ENCODE data around the gene SPG21.
"Not testable (repeated sequence)": the region's sequence is repeated elsewhere in the genome, so short reads cannot be mapped to it uniquely, and the experiment has no call there.

Gene SPG21

DNA sequence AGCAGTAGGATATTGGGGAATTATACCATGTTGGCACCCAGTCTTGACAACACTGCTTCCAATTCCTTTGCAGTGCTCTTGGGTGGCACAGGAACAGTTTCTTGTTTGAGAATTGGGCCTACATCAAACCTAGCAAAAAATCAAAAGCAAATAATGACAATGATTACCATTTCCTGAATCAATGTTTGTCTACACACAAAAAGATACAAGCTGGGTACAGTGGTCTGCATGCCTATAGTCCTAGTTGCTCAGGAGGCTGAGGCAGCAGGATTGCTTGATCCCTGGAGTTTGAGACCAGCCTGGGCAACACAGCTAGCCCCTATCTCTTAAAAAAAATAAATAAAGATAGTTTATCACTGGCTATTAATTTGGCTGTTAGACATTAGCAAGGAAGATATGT lies 31.8 kb upstream of the SPG21 start:
- in situ Hi-C loops (cut with MboI; ENCODE audit: low sequenced_read_pairs, unreplicated experiment) = no loop called here
- DNase-seq (ENCODE audit: low spot score) = no peak

DNA sequence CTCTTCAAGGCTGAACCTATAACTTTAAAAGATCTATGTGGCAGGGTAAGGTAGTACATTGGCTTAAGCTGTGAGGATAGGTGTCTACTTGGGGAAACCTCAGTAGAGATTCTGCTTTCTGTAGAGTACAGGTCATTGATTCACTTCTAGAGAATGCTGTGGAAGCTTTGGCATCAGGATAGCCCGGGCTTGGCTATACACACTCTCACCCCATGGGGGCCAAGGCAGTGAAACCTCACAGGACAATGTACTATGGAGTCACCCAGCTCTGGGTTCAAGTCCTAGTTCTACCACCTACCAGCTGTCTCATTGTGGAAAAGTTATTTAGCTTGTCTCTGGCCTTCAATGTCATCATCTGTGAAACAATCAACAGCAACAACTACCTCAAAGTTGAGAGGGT lies 30.7 kb upstream of the SPG21 start:
- TF ChIP-seq, protein P1, sequence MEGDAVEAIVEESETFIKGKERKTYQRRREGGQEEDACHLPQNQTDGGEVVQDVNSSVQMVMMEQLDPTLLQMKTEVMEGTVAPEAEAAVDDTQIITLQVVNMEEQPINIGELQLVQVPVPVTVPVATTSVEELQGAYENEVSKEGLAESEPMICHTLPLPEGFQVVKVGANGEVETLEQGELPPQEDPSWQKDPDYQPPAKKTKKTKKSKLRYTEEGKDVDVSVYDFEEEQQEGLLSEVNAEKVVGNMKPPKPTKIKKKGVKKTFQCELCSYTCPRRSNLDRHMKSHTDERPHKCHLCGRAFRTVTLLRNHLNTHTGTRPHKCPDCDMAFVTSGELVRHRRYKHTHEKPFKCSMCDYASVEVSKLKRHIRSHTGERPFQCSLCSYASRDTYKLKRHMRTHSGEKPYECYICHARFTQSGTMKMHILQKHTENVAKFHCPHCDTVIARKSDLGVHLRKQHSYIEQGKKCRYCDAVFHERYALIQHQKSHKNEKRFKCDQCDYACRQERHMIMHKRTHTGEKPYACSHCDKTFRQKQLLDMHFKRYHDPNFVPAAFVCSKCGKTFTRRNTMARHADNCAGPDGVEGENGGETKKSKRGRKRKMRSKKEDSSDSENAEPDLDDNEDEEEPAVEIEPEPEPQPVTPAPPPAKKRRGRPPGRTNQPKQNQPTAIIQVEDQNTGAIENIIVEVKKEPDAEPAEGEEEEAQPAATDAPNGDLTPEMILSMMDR (IDR thresholded peaks at IDR 0.05; ENCODE audit: borderline replicate concordance, control extremely low read depth, extremely low read depth, insufficient read depth, missing control alignments) = no peak
- in situ Hi-C loops (cut with MboI; ENCODE audit: low sequenced_read_pairs, unreplicated experiment) = no loop called here
- DNase-seq (ENCODE audit: low spot score) = no peak

More for the DNA sequence above, 31.8 kb upstream of the SPG21 start:
- TF ChIP-seq, protein P1 (IDR thresholded peaks at IDR 0.05; ENCODE audit: borderline replicate concordance, control extremely low read depth, extremely low read depth, insufficient read depth, missing control alignments) = no peak

DNA sequence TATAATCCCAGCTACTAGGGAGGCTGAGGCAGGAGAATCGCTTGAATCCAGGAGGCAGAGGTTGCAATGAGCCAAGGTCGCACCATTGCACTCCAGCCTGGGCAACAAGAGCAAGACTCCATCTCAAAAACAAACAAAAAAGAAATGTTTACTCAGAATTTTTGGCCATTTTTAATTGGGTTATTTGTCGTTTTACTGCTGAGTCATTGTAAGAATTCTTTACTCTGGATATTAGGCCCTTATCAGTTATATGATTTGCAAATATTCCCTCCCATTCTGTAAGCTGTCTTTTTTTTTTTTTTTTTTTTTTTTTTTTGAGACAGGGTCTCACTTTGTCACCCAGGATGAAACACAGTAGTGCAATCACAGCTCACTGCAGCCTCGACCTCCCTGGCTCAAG lies 21.5 kb upstream of the SPG21 start:
- in situ Hi-C loops (cut with MboI; ENCODE audit: low sequenced_read_pairs, unreplicated experiment); DNase-seq (ENCODE audit: low spot score): not testable (repeated sequence)

DNA sequence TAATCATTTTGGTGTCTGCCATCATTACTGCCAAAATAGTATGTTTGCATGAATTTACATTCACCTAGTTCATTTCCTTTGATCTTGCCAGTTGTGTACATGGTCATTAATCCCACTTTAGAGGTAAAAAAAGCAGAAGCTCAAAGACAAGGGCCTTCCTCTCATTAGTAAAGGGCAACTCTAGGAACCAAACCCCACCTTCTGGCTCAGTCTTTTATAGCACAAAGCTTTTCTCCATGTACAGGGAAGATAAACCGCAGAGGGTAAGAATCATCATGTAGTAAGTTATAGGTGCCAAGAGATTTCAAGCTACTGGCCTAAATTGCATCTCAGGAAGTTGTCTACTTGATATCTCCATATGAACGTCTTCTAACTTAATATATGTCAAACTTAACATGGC lies 19.3 kb upstream of the SPG21 start:
- DNase-seq (ENCODE audit: low spot score) = peak; percentile 25
- in situ Hi-C loops (cut with MboI; ENCODE audit: low sequenced_read_pairs, unreplicated experiment) = no loop called here
- TF ChIP-seq, protein P1 (IDR thresholded peaks at IDR 0.05; ENCODE audit: borderline replicate concordance, control extremely low read depth, extremely low read depth, insufficient read depth, missing control alignments) = peak; percentile 22

DNA sequence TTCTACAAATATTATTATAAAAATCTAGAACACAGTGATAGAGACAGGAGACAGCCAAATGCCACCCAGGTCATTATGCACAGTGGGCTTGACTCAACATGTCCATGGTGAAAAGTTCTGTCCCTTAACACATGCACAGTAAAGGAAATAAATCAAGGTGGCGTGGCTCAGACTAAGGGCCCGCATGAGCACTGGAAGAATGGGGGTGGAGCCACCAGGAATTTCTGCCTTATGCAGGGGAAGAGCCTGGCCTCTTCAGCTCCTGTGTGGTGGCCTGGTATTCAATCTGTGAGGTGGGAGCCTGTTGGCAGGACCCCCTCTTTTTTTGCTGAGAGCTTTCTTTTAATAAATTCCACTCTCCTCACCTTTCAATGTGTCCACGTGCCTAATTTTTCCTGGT lies 17.2 kb upstream of the SPG21 start:
- DNase-seq (ENCODE audit: low spot score) = no peak

DNA sequence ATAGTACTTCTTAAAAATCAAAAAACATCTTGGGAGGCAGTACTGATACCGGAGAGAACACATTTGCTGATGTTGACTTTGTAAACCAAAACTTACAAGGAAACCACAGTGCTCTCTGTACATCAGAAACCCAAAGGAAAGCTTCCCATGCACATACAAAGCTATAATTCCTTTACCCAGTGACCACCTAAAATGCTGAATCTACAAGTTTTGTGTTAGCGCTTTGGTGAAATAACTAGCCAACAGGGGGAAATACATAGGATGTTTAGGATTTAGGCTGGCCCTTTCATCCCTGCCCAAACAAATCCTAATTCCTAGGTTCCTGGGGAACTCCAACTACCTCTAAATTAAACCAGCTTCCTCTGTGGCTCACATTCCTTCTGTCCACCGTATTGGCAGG lies 15.3 kb upstream of the SPG21 start:
- in situ Hi-C loops (cut with MboI; ENCODE audit: low sequenced_read_pairs, unreplicated experiment) = no loop called here
- TF ChIP-seq, protein P1 (IDR thresholded peaks at IDR 0.05; ENCODE audit: borderline replicate concordance, control extremely low read depth, extremely low read depth, insufficient read depth, missing control alignments) = no peak
- no peak for DNase-seq (ENCODE audit: low spot score)

More for the DNA sequence above, 17.2 kb upstream of the SPG21 start:
- in situ Hi-C loops (cut with MboI; ENCODE audit: low sequenced_read_pairs, unreplicated experiment) = no loop called here
- TF ChIP-seq, protein P1 (IDR thresholded peaks at IDR 0.05; ENCODE audit: borderline replicate concordance, control extremely low read depth, extremely low read depth, insufficient read depth, missing control alignments) = no peak

DNA sequence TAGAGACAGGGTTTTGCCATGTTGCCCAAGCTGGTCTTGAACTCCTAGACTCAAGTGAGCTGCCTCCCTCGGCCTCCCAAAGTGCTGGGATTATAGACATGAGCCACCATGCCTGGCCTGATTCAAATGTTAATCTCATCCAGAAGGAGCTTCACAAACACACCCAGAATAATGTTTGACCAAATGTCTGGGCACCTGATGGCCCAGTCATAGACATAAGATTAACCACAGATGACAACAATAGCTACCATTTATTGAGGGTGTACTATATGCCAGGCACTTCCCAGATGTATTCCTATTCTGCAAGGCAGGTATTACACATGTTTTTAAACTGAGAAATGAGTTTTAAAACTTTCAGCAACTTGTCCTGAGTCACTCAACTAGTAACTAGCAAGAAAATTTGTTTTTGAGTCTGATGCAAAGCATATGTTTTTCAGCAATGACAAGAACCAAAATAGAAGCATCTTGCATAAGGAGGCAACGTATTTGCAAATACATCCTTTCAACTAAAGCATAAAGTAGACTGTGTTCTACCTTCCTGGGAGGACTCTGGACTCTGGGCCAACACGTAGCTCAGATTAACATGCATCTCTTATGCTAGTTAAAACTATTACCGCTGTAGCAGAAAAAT lies 8.1 kb upstream of the SPG21 start:
- DNase-seq (ENCODE audit: low spot score) = no peak
- in situ Hi-C loops (cut with MboI; ENCODE audit: low sequenced_read_pairs, unreplicated experiment) = no loop called here
- TF ChIP-seq, protein P1 (IDR thresholded peaks at IDR 0.05; ENCODE audit: borderline replicate concordance, control extremely low read depth, extremely low read depth, insufficient read depth, missing control alignments) = no peak
